NCI-H2081 treated with DMSO at 0.1 percent for 48 hours (cell line): ENCODE measurements around the gene ARMH3.
A peak's percentile ranks its signal among the peaks of the same experiment; 100 is the strongest.
"Not testable (repeated sequence)": the region's sequence is repeated elsewhere in the genome, so short reads cannot be mapped to it uniquely, and the experiment has no call there.

Source experiments
- DNase-seq: peaks from one replicate; lab custom pipeline; 2025; lab: John Stamatoyannopoulos, UW

ARMH3 gene

GRCh38 chr10:102055647-102056419, at the start of gene ARMH3:
Gene ARMH3 (minus strand): TSS chr10:102056173. CDS start chr10:102040114, 16,059 bp downstream.
- peak; percentile 74 for DNase-seq

- DNase-seq: no peak
Observed at GRCh38 chr10:102102421-102102820, 46.4 kb upstream of the ARMH3 start.

- DNase-seq: no peak
Observed at GRCh38 chr10:102101152-102101551, 45.2 kb upstream of the ARMH3 start.

GRCh38 chr10:102096449-102096848, 40.5 kb upstream of the ARMH3 start:
- no peak for DNase-seq

- DNase-seq: no peak
Observed at GRCh38 chr10:102090772-102091171, 34.8 kb upstream of the ARMH3 start.

- no peak for DNase-seq
Observed at GRCh38 chr10:102086196-102086595, 30.2 kb upstream of the ARMH3 start.

GRCh38 chr10:102085336-102085735, 29.4 kb upstream of the ARMH3 start:
- DNase-seq: no peak

- DNase-seq: no peak
Observed at GRCh38 chr10:102083541-102083940, 27.6 kb upstream of the ARMH3 start.

- peak; percentile 12 for DNase-seq
Observed at GRCh38 chr10:102072673-102073527, 16.9 kb upstream of the ARMH3 start.

GRCh38 chr10:102069071-102069470, 13.1 kb upstream of the ARMH3 start:
- no peak for DNase-seq

GRCh38 chr10:102068216-102068615, 12.2 kb upstream of the ARMH3 start:
- no peak for DNase-seq

- DNase-seq: no peak
Observed at GRCh38 chr10:102067091-102067916, 11.3 kb upstream of the ARMH3 start.

- no peak for DNase-seq
Observed at GRCh38 chr10:102066399-102067088, 10.6 kb upstream of the ARMH3 start.

GRCh38 chr10:102065561-102066398, 9.8 kb upstream of the ARMH3 start:
- no peak for DNase-seq

GRCh38 chr10:102064868-102065560, 9.0 kb upstream of the ARMH3 start, which contains the start of gene HPS6:
Gene HPS6 (plus strand): TSS chr10:102065349. CDS start chr10:102065475, 126 bp downstream.
- DNase-seq: peak; percentile 37

- DNase-seq: no peak
Observed at GRCh38 chr10:102064503-102064867, 8.5 kb upstream of the ARMH3 start.

GRCh38 chr10:102059987-102060386, 4.0 kb upstream of the ARMH3 start:
- DNase-seq: no peak

GRCh38 chr10:102054881-102055646, 909 bp downstream of the ARMH3 start:
- DNase-seq: not testable (repeated sequence)

GRCh38 chr10:102046095-102046494, 9.9 kb downstream of the ARMH3 start:
- DNase-seq: no peak
